H1 (cell line): Measurements from ENCODE around the gene B3GALNT1. TPM values are rescaled to one million over a fixed set of nuclear protein-coding genes. Genes with fewer than 3 reads are reported as not detected.

Experiments used
- CTCF ChIA-PET: fragments of 300-600 bp; sonication (Branson Sonifier 250); formaldehyde crosslinking; loops from one replicate; lab custom pipeline; 2021; ENCODE audit not compliant: partially characterized antibody; lab: Charles Lee
- POLR2A ChIA-PET: fragments of 300-600 bp; sonication (Branson Sonifier 250); formaldehyde crosslinking; loops from one replicate; lab custom pipeline; 2021; ENCODE audit warnings: inconsistent platforms; ENCODE audit not compliant: partially characterized antibody; lab: Charles Lee
- DNase-seq, 2 experiments: peaks; one replicate each; pipeline versions ENCODE4 v3.0.0 to v3.0.0-alpha.2; 2010 to 2022; ENCODE audit warnings: low spot score in 2 of 2, low read depth in 1 of 2, mixed read lengths in 1 of 2
- FAIRE-seq: peaks from 2 replicates; lab custom pipeline; 2011; peaks lifted over from hg19 to GRCh38; lab: Jason Lieb, UNC
- H2AFZ ChIP-seq: 2 replicates; pipeline ENCODE4 v1.8.1; 2012; ENCODE audit warnings: low read length, inconsistent platforms
- H2AK5ac ChIP-seq: 2 replicates; pipeline ENCODE4 v1.6.1; 2013; ENCODE audit warnings: low read depth, low read length
- H2BK120ac ChIP-seq: replicated peaks from 2 replicates; pipeline ENCODE3; 2013; ENCODE audit warnings: low read depth, low read length, inconsistent platforms
- H2BK12ac ChIP-seq: 2 replicates; pipeline ENCODE4 v1.6.1; 2013; ENCODE audit warnings: low read depth, low read length
- H2BK15ac ChIP-seq: 2 replicates; pipeline ENCODE4 v1.6.1; 2013; ENCODE audit warnings: low read length
- H2BK20ac ChIP-seq: 2 replicates; pipeline ENCODE4 v1.6.1; 2013; ENCODE audit warnings: low read length
- H2BK5ac ChIP-seq: 2 replicates; pipeline ENCODE4 v1.6.1; 2013; ENCODE audit warnings: low read depth, low read length
- H3K14ac ChIP-seq: 2 replicates; pipeline ENCODE4 v1.6.1; 2013; ENCODE audit warnings: inconsistent platforms; ENCODE audit not compliant: insufficient read length
- H3K18ac ChIP-seq: 2 replicates; pipeline ENCODE4 v1.6.1; 2013; ENCODE audit warnings: low read length; ENCODE audit errors: extremely low read depth
- H3K23ac ChIP-seq: 2 replicates; pipeline ENCODE4 v1.6.1; 2013; ENCODE audit warnings: inconsistent platforms; ENCODE audit not compliant: insufficient read length
- H3K23me2 ChIP-seq: 2 replicates; pipeline ENCODE4 v1.6.1; 2013; ENCODE audit warnings: low read depth, low read length
- H3K27ac ChIP-seq: 2 replicates; pipeline ENCODE4 v1.6.1; 2011; ENCODE audit warnings: low read depth, low read length, inconsistent platforms
- H3K27me3 ChIP-seq, 4 experiments: replicated peaks in 1 of 4; 1 replicate in 1 of 4; 2 replicates in 3 of 4; pipeline versions ENCODE4 v1.6.1 to v1.8.1; 2011 to 2013; ENCODE audit warnings: low read length in 3 of 4, mild to moderate bottlenecking in 3 of 4, inconsistent platforms in 2 of 4, mixed read lengths in 2 of 4, moderate library complexity in 1 of 4; ENCODE audit not compliant: control insufficient read depth in 3 of 4, insufficient read depth in 3 of 4; ENCODE audit errors: extremely low read depth in 1 of 4
- H3K36me3 ChIP-seq, 4 experiments: 2 replicates each; pipeline versions ENCODE4 v1.6.1 to v1.8.1; 2011 to 2013; ENCODE audit warnings: mild to moderate bottlenecking in 4 of 4, low read length in 3 of 4, moderate library complexity in 2 of 4, control low read depth in 1 of 4, inconsistent platforms in 1 of 4; ENCODE audit not compliant: insufficient read depth in 4 of 4, control insufficient read depth in 2 of 4
- H3K4ac ChIP-seq: replicated peaks from 2 replicates; pipeline ENCODE3; 2013; ENCODE audit warnings: low read length, low read depth, mixed read lengths, inconsistent platforms; ENCODE audit not compliant: insufficient read length
- H3K4me1 ChIP-seq, 4 experiments: replicated peaks in 1 of 4; 1 replicate in 1 of 4; 2 replicates in 3 of 4; pipeline versions ENCODE4 v1.6.1 to v1.8.1; 2011 to 2013; ENCODE audit warnings: low read length in 3 of 4, inconsistent platforms in 2 of 4, mixed read lengths in 1 of 4; ENCODE audit not compliant: insufficient read depth in 4 of 4, control insufficient read depth in 3 of 4
- H3K4me2 ChIP-seq, 2 experiments: 2 replicates each; pipeline versions ENCODE4 v1.6.1 to v1.8.1; 2011 to 2013; ENCODE audit warnings: low read depth in 2 of 2, low read length in 2 of 2, control low read depth in 1 of 2, inconsistent platforms in 1 of 2, mild to moderate bottlenecking in 1 of 2; ENCODE audit not compliant: insufficient read depth in 1 of 2
- H3K4me3 ChIP-seq, 4 experiments: fragments of 200-600, 300-600 bp in 1 of 4; sonication (generic), shearing (Covaris generic), sonication (Bioruptor Twin) in 1 of 4; 2 replicates each; pipeline versions ENCODE4 v1.5.1 to v1.8.1; 2011 to 2016; ENCODE audit warnings: low read length in 4 of 4, low read depth in 3 of 4, control low read depth in 2 of 4, inconsistent platforms in 2 of 4, mild to moderate bottlenecking in 2 of 4, mixed read lengths in 1 of 4, moderate library complexity in 1 of 4; ENCODE audit not compliant: insufficient read depth in 2 of 4; ENCODE audit errors: extremely low read depth in 1 of 4
- H3K56ac ChIP-seq: replicated peaks from 2 replicates; pipeline ENCODE3; 2013; ENCODE audit warnings: low read depth, mild to moderate bottlenecking, mixed read lengths, low read length, inconsistent platforms; ENCODE audit not compliant: insufficient read length
- H3K79me1 ChIP-seq: 2 replicates; pipeline ENCODE4 v1.6.1; 2013; ENCODE audit warnings: low read depth, low read length, control low read depth
- H3K79me2 ChIP-seq, 2 experiments: 2 replicates each; pipeline versions ENCODE4 v1.6.1 to v1.8.1; 2012 to 2013; ENCODE audit warnings: low read length in 2 of 2, mild to moderate bottlenecking in 2 of 2, inconsistent platforms in 1 of 2; ENCODE audit not compliant: insufficient read depth in 2 of 2, control insufficient read depth in 1 of 2
- H3K9ac ChIP-seq, 4 experiments: replicated peaks in 1 of 4; 1 replicate in 1 of 4; 2 replicates in 3 of 4; pipeline versions ENCODE4 v1.6.1 to v1.8.1; 2011 to 2013; ENCODE audit warnings: low read depth in 3 of 4, low read length in 3 of 4, control low read depth in 2 of 4, mild to moderate bottlenecking in 2 of 4, moderate library complexity in 2 of 4, inconsistent platforms in 1 of 4; ENCODE audit errors: extremely low read depth in 1 of 4
- H3K9me3 ChIP-seq, 2 experiments: 2 replicates each; pipeline versions ENCODE4 v1.6.1 to v1.8.1; 2012 to 2013; ENCODE audit warnings: mild to moderate bottlenecking in 2 of 2, moderate library complexity in 2 of 2, control low read depth in 1 of 2, inconsistent platforms in 1 of 2, low read depth in 1 of 2, low read length in 1 of 2, mixed read lengths in 1 of 2; ENCODE audit not compliant: insufficient read depth in 2 of 2
- H4K20me1 ChIP-seq, 2 experiments: replicated peaks in 1 of 2; 2 replicates each; pipeline versions ENCODE3 to v1.8.1; 2011 to 2013; ENCODE audit warnings: inconsistent platforms in 2 of 2, low read length in 2 of 2, mild to moderate bottlenecking in 1 of 2; ENCODE audit not compliant: insufficient read depth in 2 of 2, control insufficient read depth in 1 of 2
- H4K5ac ChIP-seq: 2 replicates; pipeline ENCODE4 v1.6.1; 2013; ENCODE audit warnings: low read length, low read depth, mixed read lengths, inconsistent platforms; ENCODE audit not compliant: insufficient read length
- H4K8ac ChIP-seq: 2 replicates; pipeline ENCODE4 v1.8.0; 2013; ENCODE audit warnings: mild to moderate bottlenecking, moderate library complexity, low read length, inconsistent platforms; ENCODE audit not compliant: insufficient read depth; ENCODE audit errors: extremely low read depth
- H4K91ac ChIP-seq: replicated peaks from 2 replicates; pipeline ENCODE3; 2013; ENCODE audit warnings: low read length, mixed read lengths, inconsistent platforms; ENCODE audit not compliant: insufficient read length
- CHD2 ChIP-seq: IDR thresholded peaks from 2 replicates; pipeline ENCODE4 v1.6.1; 2012; ENCODE audit warnings: low read length, improper control_type of control experiment
- CTBP2 ChIP-seq: IDR thresholded peaks from 2 replicates; pipeline ENCODE4 v1.7.0; 2011; ENCODE audit warnings: borderline replicate concordance, mild to moderate bottlenecking, moderate library complexity, mixed read lengths, low read length; ENCODE audit not compliant: insufficient read depth, insufficient read length
- FOSL1 ChIP-seq: IDR thresholded peaks from 2 replicates; pipeline ENCODE4 v1.6.1; 2011; ENCODE audit warnings: mild to moderate bottlenecking, low read depth, low read length, moderate library complexity; ENCODE audit not compliant: insufficient read depth
- JUN ChIP-seq: IDR thresholded peaks from 2 replicates; pipeline ENCODE4 v1.6.1; 2011; ENCODE audit warnings: low read depth, mild to moderate bottlenecking, improper control_type of control experiment, low read length
- JUND ChIP-seq: IDR thresholded peaks from 2 replicates; pipeline ENCODE4 v1.6.1; 2011; ENCODE audit warnings: mild to moderate bottlenecking, improper control_type of control experiment, low read length
- NANOG ChIP-seq: IDR thresholded peaks from 2 replicates; pipeline ENCODE4 v1.6.1; 2011; ENCODE audit warnings: low read length, low read depth, mild to moderate bottlenecking, inconsistent platforms; ENCODE audit not compliant: insufficient read depth, poor library complexity, severe bottlenecking
- PHF8 ChIP-seq: fragments of 200-600 bp; sonication (generic); conservative IDR thresholded peaks from 2 replicates; pipeline ENCODE4 v1.7.1; 2012; ENCODE audit warnings: low read depth, mild to moderate bottlenecking, inconsistent platforms, low read length, moderate library complexity
- RBBP5 ChIP-seq: IDR thresholded peaks from 2 replicates; pipeline ENCODE4 v1.7.1; 2012; ENCODE audit warnings: low read depth, mild to moderate bottlenecking, inconsistent platforms, low read length, moderate library complexity, borderline replicate concordance
- RNF2 ChIP-seq: fragments of 200-900, 300-1000 bp; sonication (generic); IDR thresholded peaks from 2 replicates; pipeline ENCODE4 v1.7.1; 2016; ENCODE audit warnings: borderline replicate concordance, low read depth, mild to moderate bottlenecking, antibody characterized with exemption, low read length; ENCODE audit not compliant: poor library complexity, severe bottlenecking; ENCODE audit errors: missing control alignments
- SIX5 ChIP-seq: IDR thresholded peaks from 2 replicates; pipeline ENCODE4 v1.6.1; 2011; ENCODE audit warnings: mild to moderate bottlenecking, low read depth, low read length
- SRF ChIP-seq: IDR thresholded peaks from 2 replicates; pipeline ENCODE4 v1.6.1; 2011; ENCODE audit warnings: mild to moderate bottlenecking, low read depth, low read length, moderate library complexity
- SUZ12 ChIP-seq: fragments of 200-600 bp; sonication (generic); IDR thresholded peaks from 2 replicates; pipeline ENCODE4 v1.6.1; 2012; ENCODE audit warnings: mild to moderate bottlenecking, inconsistent platforms, low read length, moderate library complexity, mixed read lengths
- TAF7 ChIP-seq: optimal IDR thresholded peaks from 2 replicates; pipeline ENCODE3; 2011; ENCODE audit warnings: low read depth, mild to moderate bottlenecking, inconsistent platforms, low read length, moderate library complexity, borderline replicate concordance
- TCF12 ChIP-seq: IDR thresholded peaks from 2 replicates; pipeline ENCODE4 v1.6.1; 2011; ENCODE audit warnings: low read depth, mild to moderate bottlenecking, low read length
- ZNF274 ChIP-seq: IDR thresholded peaks from 2 replicates; pipeline ENCODE4 v1.7.0; 2012; ENCODE audit warnings: low read length, borderline replicate concordance; ENCODE audit errors: extremely low read depth
- WGBS, 2 experiments: shearing (Covaris generic) in 1 of 2; methylation state at CpG; one replicate each; pipeline versions ENCODE4 v1.1.6 to v1.1.7; 2013 to 2015; ENCODE audit warnings: low lambda C conversion rate in 2 of 2, mixed read lengths in 2 of 2, inconsistent platforms in 1 of 2, low coverage in 1 of 2, missing lambda C conversion rate in 1 of 2; ENCODE audit not compliant: insufficient replicate concordance in 2 of 2, insufficient coverage in 1 of 2, insufficient read length in 1 of 2; ENCODE audit errors: extremely low coverage in 1 of 2, missing lambda C conversion rate in 1 of 2; 5-methylcytosine and 5-hydroxymethylcytosine counted together
- polyA plus RNA-seq, 7 experiments: library from polyadenylated mRNA; depleted of rRNA in 3 of 7; stranded (reverse) in 5 of 7; unstranded in 2 of 7; fragments of >200 nt in 5 of 7; fragments of 200-250 nt in 2 of 7; gene quantifications; 1 replicate in 5 of 7; 2 replicates in 1 of 7; 4 replicates in 1 of 7; pipeline versions ENCODE4 v1.2.1 to v1.2.3, GENCODE V29; 2011 to 2013; ENCODE audit warnings: missing spikeins in 2 of 7, mixed read lengths in 2 of 7
- total RNA-seq: library from RNA; stranded (reverse); fragmentation: NEBNext Ultra II Directional; extraction: Animal tissue kit (Norgen Biotek cat#: 25700); gene quantifications from 2 replicates; pipeline ENCODE4 v1.2.1, GENCODE V29; 2021

B3GALNT1 gene
- total and polyA plus RNA-seq, 2 of the 8 experiments (the other 6 are each of a cell fraction or from before 2014, with no cell fraction given), result 5.0 to 8.1 TPM

- H4K8ac ChIP-seq, result no peak overlapping the region
- H4K5ac ChIP-seq, result no peak overlapping the region
- H3K18ac ChIP-seq, result no peak overlapping the region
- no peak overlapping the region for H3K23ac ChIP-seq
- H3K27me3 ChIP-seq, result no peaks in the 10 kb centered on the region
- H4K91ac ChIP-seq, result no peak overlapping the region
- peaks cover 14 to 19% of the 10 kb centered on the region in 2 experiments for H3K9me3 ChIP-seq
- no peaks in the 10 kb centered on the region for H4K20me1 ChIP-seq
- H3K23me2 ChIP-seq, result no peaks in the 10 kb centered on the region; the same call in 1 of the 2 replicates
- H2BK15ac ChIP-seq, result no peak overlapping the region
- no peak overlapping the region for H2AFZ ChIP-seq
- H2BK12ac ChIP-seq, result no peak overlapping the region
- WGBS, 2 experiments, result 91% methylated on average over 3 of the region's 3 CpGs; no CpG with 5 or more reads in 1 of the 2 experiments
- no peaks in the 10 kb centered on the region for H3K36me3 ChIP-seq
- ChIA-PET CTCF (no interaction called here), POLR2A (no interaction called here)
- FAIRE-seq (no peak), DNase-seq (no peak)
- H3K4ac ChIP-seq, result no peak overlapping the region
- H3K4me2 ChIP-seq, result no peak overlapping the region
- no peak overlapping the region for H3K56ac ChIP-seq
- H2BK20ac ChIP-seq, result no peak overlapping the region
- no peak overlapping the region for H3K4me3 ChIP-seq
- H2BK5ac ChIP-seq, result no peak overlapping the region
- no peak overlapping the region for H3K27ac ChIP-seq
- no peak overlapping the region for H3K14ac ChIP-seq
- H3K79me2 ChIP-seq, result no peaks in the 10 kb centered on the region
- H2BK120ac ChIP-seq, result no peak overlapping the region
- no peak overlapping the region for H3K9ac ChIP-seq
- H3K4me1 ChIP-seq, result no peaks in the 10 kb centered on the region
- H3K79me1 ChIP-seq, result no peaks in the 10 kb centered on the region
- no peak overlapping the region for H2AK5ac ChIP-seq
- no peak for TF ChIP-seq CTBP2
- no peak for TF ChIP-seq JUND
- no peak for TF ChIP-seq TAF7
- no peak for TF ChIP-seq NANOG
- TF ChIP-seq FOSL1, result no peak
- TF ChIP-seq RNF2, result no peak
- no peak for TF ChIP-seq SRF
- TF ChIP-seq CHD2, result no peak
- no peak for TF ChIP-seq SIX5
- no peak for TF ChIP-seq ZNF274
- TF ChIP-seq RBBP5, result no peak
- no peak for TF ChIP-seq TCF12
- no peak for TF ChIP-seq PHF8
- TF ChIP-seq JUN, result no peak
- TF ChIP-seq SUZ12, result no peak
These were observed 12.5 kb upstream of the B3GALNT1 start for GRCh38 chr3:161117646-161118045.
